Stomach (tissue), 4 donors: ENCODE data around the gene PLCH2.

Experiments used
- POLR2A ChIP-seq, 4 donors: fragments of 450-650 bp; IDR thresholded peaks; one replicate each; pipeline ENCODE4 v1.6.1; 2016; ENCODE audit warnings: antibody characterized with exemption in 4 of 4, control low read depth in 2 of 4, mild to moderate bottlenecking in 1 of 4, moderate library complexity in 1 of 4
- POLR2AphosphoS5 ChIP-seq, 3 donors: sonication (generic); formaldehyde crosslinking; IDR thresholded peaks; one replicate each; pipeline ENCODE4 v1.6.1; 2016; ENCODE audit warnings: antibody characterized with exemption in 3 of 3
- TF ChIP-seq, protein P1 (sequence below), 7 experiments: fragments of 450-650 bp in 4 of 7; fragments of 200-600 bp in 3 of 7; sonication (generic) in 3 of 7; IDR thresholded peaks; one replicate each; pipeline ENCODE4 v1.5.1; 2016 to 2019; ENCODE audit warnings: antibody characterized with exemption in 7 of 7, control low read depth in 2 of 7, mild to moderate bottlenecking in 1 of 7

DNA sequence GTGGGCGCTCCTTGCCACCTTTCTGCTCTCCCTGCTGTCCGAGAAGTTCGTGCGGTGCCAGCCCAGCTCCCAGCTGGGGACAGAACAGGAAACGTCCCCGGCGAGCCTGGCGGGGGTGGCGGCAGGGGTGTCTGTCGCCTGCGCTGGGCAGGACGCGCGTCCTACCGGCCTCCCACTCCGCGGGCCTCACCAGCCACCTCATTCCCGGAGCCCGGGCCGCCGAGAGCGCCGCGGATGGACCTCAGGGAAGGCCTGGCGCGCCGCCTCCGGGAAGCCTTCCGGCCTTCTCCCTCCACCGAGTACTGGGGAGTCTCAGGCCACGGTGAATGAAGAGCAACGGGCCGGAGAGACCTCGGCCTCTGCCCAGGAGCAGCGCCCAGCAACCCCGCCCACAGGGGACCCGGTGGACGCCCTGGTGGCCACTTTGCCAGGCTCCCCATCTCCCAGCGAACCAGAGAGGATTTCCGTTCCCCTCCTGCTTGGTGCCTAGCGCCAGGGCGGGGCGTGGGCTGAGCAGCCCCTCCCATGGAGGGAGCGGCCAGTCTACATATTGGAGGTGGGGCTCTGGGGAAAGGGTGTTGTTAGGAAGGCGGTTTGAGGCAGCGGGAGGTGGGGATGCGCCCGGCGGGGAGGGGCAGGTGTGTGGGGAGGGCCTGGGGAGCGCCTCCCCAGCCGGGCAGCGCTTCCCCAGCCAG lies 70.6 kb downstream of the PLCH2 start:
- TF ChIP-seq, protein P1, sequence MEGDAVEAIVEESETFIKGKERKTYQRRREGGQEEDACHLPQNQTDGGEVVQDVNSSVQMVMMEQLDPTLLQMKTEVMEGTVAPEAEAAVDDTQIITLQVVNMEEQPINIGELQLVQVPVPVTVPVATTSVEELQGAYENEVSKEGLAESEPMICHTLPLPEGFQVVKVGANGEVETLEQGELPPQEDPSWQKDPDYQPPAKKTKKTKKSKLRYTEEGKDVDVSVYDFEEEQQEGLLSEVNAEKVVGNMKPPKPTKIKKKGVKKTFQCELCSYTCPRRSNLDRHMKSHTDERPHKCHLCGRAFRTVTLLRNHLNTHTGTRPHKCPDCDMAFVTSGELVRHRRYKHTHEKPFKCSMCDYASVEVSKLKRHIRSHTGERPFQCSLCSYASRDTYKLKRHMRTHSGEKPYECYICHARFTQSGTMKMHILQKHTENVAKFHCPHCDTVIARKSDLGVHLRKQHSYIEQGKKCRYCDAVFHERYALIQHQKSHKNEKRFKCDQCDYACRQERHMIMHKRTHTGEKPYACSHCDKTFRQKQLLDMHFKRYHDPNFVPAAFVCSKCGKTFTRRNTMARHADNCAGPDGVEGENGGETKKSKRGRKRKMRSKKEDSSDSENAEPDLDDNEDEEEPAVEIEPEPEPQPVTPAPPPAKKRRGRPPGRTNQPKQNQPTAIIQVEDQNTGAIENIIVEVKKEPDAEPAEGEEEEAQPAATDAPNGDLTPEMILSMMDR (IDR thresholded peaks at IDR 0.05): peak in 2 of 7 experiments; percentile 6 to 25
- TF ChIP-seq POLR2AphosphoS5 (IDR thresholded peaks at IDR 0.05) (peak; percentile 56 to 88 (median 83)), POLR2A (IDR thresholded peaks at IDR 0.05) (no peak)
